ENCODE measurements around the gene HSF5. TPM values are rescaled to one million over a fixed set of nuclear protein-coding genes. Genes with fewer than 3 reads are reported as not detected.

Gene HSF5
- 1.5 and 1.6 TPM in 2 replicates for total RNA-seq

DNA sequence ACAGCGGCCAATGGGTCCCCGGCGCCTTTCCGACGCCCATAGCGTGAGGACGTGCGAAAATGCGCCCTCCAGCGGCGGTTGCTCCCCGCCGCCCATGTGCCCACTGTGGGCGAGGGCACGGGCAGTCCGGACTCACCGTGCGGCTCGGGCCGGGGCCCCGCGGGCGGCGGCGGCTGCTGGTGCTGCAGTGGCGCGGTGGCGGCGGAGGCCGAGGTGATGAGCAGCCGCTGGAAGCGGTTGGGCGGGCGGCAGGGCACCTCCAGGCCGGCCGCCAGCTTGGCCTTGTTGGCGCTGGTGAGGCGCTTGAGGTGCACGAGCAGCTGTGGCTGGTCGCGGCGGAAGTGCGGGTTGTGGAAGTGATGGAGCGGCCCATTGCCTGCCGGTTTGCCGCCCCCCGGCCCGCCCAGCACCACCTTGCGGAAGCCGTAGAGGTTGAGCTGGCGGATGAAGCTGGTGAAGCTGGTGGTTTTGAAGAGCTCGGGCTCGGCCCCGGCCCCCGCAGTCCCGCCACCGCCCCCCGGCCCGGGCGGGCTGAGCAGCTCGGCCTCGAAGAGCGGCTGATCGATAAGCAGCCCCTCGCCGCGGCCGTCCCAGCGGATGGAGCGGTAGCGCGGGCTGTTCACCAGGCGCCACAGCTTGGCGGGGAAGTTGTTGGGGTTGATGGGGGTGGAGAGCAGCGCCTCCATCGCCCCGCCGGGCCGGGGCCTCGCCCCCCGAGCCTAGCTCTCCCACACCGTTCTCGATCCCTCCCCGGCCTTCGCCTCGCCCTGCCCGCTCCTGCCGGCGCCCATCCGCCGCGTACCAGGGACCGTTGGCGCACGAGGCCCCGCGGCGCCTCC lies at the start of gene HSF5:
HSF5 (minus strand) TSS at position 820 of the 839 bp plus-strand sequence; CDS start at position 686, 134 bp downstream.
- peaks cover 7% of the 10 kb centered on the region for H3K4me1 Mint-ChIP-seq (ENCODE audit: low read depth)
- intact Hi-C loops (cut with micrococcal nuclease), result no loop called here
- H3K9me3 Mint-ChIP-seq, result no peaks in the 10 kb centered on the region
- no peak within 1 kb of the TSS for H3K4me3 Mint-ChIP-seq (ENCODE audit: low read depth)
- peak; percentile 67 for DNase-seq (ENCODE audit: low spot score)
- peaks cover 42% of the 10 kb centered on the region for H3K36me3 Mint-ChIP-seq (ENCODE audit: low read depth)
- H3K27me3 Mint-ChIP-seq (ENCODE audit: low read depth), result no peaks in the 10 kb centered on the region
- no peak within 1 kb of the TSS for H3K27ac Mint-ChIP-seq

DNA sequence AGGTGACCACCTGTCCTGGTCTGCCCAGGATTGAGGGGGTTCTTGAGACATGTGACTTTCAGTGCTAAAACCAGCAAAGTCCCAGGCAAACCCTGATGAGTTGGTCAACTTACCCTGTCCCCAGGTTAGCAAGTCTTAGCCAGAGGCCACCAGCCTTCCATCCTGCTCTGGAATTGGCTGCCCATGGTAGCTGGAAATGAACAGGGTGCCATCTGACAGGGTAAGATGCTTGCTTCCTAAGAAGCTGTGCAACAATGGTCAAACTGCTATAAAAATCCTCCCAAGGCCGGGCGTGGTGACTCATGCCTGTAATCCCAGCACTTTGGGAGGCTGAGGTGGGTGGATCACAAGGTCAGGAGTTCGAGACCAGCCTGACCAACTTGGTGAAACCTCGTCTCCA lies 49.1 kb upstream of the HSF5 start:
- Mint-ChIP-seq H3K9me3 (no peaks in the 10 kb centered on the region), H3K36me3 (ENCODE audit: low read depth) (no peaks in the 10 kb centered on the region), H3K27me3 (ENCODE audit: low read depth) (peaks cover 41% of the 10 kb centered on the region), H3K4me3 (ENCODE audit: low read depth) (no peak overlapping the region), H3K4me1 (ENCODE audit: low read depth) (no peaks in the 10 kb centered on the region), H3K27ac (no peak overlapping the region)
- no peak for DNase-seq (ENCODE audit: low spot score)
- intact Hi-C loops (cut with micrococcal nuclease), result no loop called here

DNA sequence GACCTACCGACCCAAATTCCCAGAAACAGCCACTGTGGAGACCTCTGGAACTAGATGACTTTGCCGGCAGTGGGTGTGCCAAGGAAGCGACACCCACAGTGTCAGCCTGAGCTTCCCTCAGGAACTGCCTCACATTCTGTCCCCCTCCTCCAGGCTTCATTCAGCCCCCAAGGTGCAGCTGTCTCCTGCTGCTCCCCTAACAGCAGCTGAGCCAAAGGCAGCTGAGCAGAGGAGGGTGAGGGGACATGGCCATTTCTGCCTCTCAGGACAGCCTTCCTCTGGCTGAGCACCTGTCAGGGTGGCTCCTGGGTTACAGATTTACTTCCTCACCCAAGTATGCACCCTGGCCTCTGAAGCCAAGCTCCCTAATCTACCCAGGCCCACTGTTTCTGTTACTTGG lies 48.3 kb upstream of the HSF5 start:
- H3K36me3 Mint-ChIP-seq (ENCODE audit: low read depth), result no peaks in the 10 kb centered on the region
- H3K9me3 Mint-ChIP-seq, result no peaks in the 10 kb centered on the region
- intact Hi-C loops (cut with micrococcal nuclease), result no loop called here

DNA sequence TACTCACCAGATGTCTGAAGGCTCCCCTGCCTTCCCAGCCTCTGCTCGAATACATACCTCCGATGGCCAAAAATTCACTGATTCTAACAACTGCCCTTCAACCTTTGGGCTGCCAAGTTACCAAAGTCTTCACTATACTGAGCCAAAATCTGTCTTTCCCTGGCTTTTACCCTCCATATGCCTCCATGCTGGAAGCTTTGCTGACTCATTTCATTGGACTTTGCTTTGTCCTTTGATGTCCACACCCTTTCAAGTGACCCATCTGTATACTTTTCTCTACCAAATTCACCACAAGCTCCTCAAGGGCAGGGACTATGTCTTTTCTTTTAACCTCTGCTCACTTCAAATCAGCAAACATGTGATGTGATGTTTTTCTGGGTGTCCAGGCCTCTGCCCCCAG lies 47.2 kb upstream of the HSF5 start:
- Mint-ChIP-seq H3K27me3 (ENCODE audit: low read depth) (peaks cover 48% of the 10 kb centered on the region), H3K4me3 (ENCODE audit: low read depth) (no peak overlapping the region), H3K36me3 (ENCODE audit: low read depth) (no peaks in the 10 kb centered on the region), H3K9me3 (no peaks in the 10 kb centered on the region), H3K27ac (no peak overlapping the region), H3K4me1 (ENCODE audit: low read depth) (no peaks in the 10 kb centered on the region)
- intact Hi-C loops (cut with micrococcal nuclease), result no loop called here
- no peak for DNase-seq (ENCODE audit: low spot score)

More for the DNA sequence above, 48.3 kb upstream of the HSF5 start:
- Mint-ChIP-seq H3K27me3 (ENCODE audit: low read depth) (peaks cover 43% of the 10 kb centered on the region), H3K4me1 (ENCODE audit: low read depth) (no peaks in the 10 kb centered on the region), H3K27ac (no peak overlapping the region), H3K4me3 (ENCODE audit: low read depth) (no peak overlapping the region)
- no peak for DNase-seq (ENCODE audit: low spot score)

DNA sequence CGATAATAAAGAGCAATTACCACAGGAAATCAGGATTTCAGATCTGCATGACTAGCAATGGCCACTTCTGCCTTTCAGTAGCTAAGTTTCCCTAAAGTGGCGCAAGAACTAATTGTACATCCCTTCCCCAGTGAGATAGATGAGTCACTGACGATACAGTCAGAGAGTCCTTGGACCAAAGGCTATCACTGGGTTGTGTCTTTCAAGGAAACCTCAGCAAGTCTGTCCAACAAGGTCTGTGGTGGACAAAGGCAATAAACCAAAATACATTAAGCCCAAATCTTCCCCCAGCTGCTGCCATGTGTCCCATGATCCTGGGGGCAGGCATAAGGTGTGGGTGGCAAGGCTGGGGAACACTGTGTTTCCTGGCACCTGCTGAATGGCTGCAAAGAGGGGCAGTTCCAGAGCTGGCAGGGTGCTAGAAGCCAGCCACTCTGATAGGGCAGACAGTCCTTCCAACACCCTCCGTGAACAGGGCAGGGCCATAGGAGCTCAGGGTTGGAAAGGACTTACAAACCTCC lies 46.8 kb upstream of the HSF5 start:
- no peak for DNase-seq (ENCODE audit: low spot score)
- Mint-ChIP-seq H3K27me3 (ENCODE audit: low read depth) (peaks cover 53% of the 10 kb centered on the region), H3K27ac (no peak overlapping the region), H3K36me3 (ENCODE audit: low read depth) (no peaks in the 10 kb centered on the region), H3K9me3 (no peaks in the 10 kb centered on the region), H3K4me1 (ENCODE audit: low read depth) (no peaks in the 10 kb centered on the region), H3K4me3 (ENCODE audit: low read depth) (no peak overlapping the region)
- intact Hi-C loops (cut with micrococcal nuclease), result loop anchor here (5.0 kb wide), 1 partner anchor 97 kb away; no protein-coding TSS in a partner anchor

GRCh38 chr17:58534331-58534730 lies 46.1 kb upstream of the HSF5 start:
- no peaks in the 10 kb centered on the region for H3K36me3 Mint-ChIP-seq (ENCODE audit: low read depth)
- H3K9me3 Mint-ChIP-seq, result no peaks in the 10 kb centered on the region
- intact Hi-C loops (cut with micrococcal nuclease), result loop anchor here (5.0 kb wide), 1 partner anchor 98 kb away; no protein-coding TSS in a partner anchor
- H3K4me1 Mint-ChIP-seq (ENCODE audit: low read depth), result no peaks in the 10 kb centered on the region
- H3K27me3 Mint-ChIP-seq (ENCODE audit: low read depth), result peaks cover 57% of the 10 kb centered on the region
- no peak overlapping the region for H3K27ac Mint-ChIP-seq
- H3K4me3 Mint-ChIP-seq (ENCODE audit: low read depth), result no peak overlapping the region
- no peak for DNase-seq (ENCODE audit: low spot score)

GRCh38 chr17:58533616-58534188 lies 45.5 kb upstream of the HSF5 start:
- no peaks in the 10 kb centered on the region for H3K36me3 Mint-ChIP-seq (ENCODE audit: low read depth)
- peaks cover 59% of the 10 kb centered on the region for H3K27me3 Mint-ChIP-seq (ENCODE audit: low read depth)
- no peaks in the 10 kb centered on the region for H3K9me3 Mint-ChIP-seq
- DNase-seq (ENCODE audit: low spot score), result no peak
- no peak overlapping the region for H3K27ac Mint-ChIP-seq
- intact Hi-C loops (cut with micrococcal nuclease), result loop anchor here (5.0 kb wide), 1 partner anchor 99 kb away; no protein-coding TSS in a partner anchor
- no peaks in the 10 kb centered on the region for H3K4me1 Mint-ChIP-seq (ENCODE audit: low read depth)
- H3K4me3 Mint-ChIP-seq (ENCODE audit: low read depth), result no peak overlapping the region

GRCh38 chr17:58532555-58532951 lies 44.3 kb upstream of the HSF5 start:
- Mint-ChIP-seq H3K9me3 (no peaks in the 10 kb centered on the region), H3K27ac (no peak overlapping the region), H3K4me1 (ENCODE audit: low read depth) (peaks cover 4% of the 10 kb centered on the region), H3K27me3 (ENCODE audit: low read depth) (peaks cover 57% of the 10 kb centered on the region), H3K4me3 (ENCODE audit: low read depth) (no peak overlapping the region), H3K36me3 (ENCODE audit: low read depth) (no peaks in the 10 kb centered on the region)
- DNase-seq (ENCODE audit: low spot score), result no peak
- intact Hi-C loops (cut with micrococcal nuclease), result loop anchor here (5.0 kb wide), 1 partner anchor 100 kb away; no protein-coding TSS in a partner anchor

- intact Hi-C loops (cut with micrococcal nuclease), result loop anchor here (5.0 kb wide), 1 partner anchor 100 kb away; no protein-coding TSS in a partner anchor
- H3K4me1 Mint-ChIP-seq (ENCODE audit: low read depth), result peaks cover 11% of the 10 kb centered on the region
- peak; percentile 62 for DNase-seq (ENCODE audit: low spot score)
- no peaks in the 10 kb centered on the region for H3K36me3 Mint-ChIP-seq (ENCODE audit: low read depth)
- peak overlapping the region; percentile 22 for H3K4me3 Mint-ChIP-seq (ENCODE audit: low read depth)
- peaks cover 56% of the 10 kb centered on the region for H3K27me3 Mint-ChIP-seq (ENCODE audit: low read depth)
- H3K9me3 Mint-ChIP-seq, result no peaks in the 10 kb centered on the region
- H3K27ac Mint-ChIP-seq, result no peak overlapping the region
Measured at GRCh38 chr17:58531661-58532554, 43.7 kb upstream of the HSF5 start.

- Mint-ChIP-seq H3K4me1 (ENCODE audit: low read depth) (peaks cover 15% of the 10 kb centered on the region), H3K27ac (no peak overlapping the region), H3K9me3 (no peaks in the 10 kb centered on the region), H3K36me3 (ENCODE audit: low read depth) (no peaks in the 10 kb centered on the region), H3K4me3 (ENCODE audit: low read depth) (peak overlapping the region; percentile 9), H3K27me3 (ENCODE audit: low read depth) (peaks cover 53% of the 10 kb centered on the region)
- no peak for DNase-seq (ENCODE audit: low spot score)
- intact Hi-C loops (cut with micrococcal nuclease), result loop anchor here (5.0 kb wide), 1 partner anchor 101 kb away; no protein-coding TSS in a partner anchor
Measured at GRCh38 chr17:58531122-58531521, 42.9 kb upstream of the HSF5 start.

DNA sequence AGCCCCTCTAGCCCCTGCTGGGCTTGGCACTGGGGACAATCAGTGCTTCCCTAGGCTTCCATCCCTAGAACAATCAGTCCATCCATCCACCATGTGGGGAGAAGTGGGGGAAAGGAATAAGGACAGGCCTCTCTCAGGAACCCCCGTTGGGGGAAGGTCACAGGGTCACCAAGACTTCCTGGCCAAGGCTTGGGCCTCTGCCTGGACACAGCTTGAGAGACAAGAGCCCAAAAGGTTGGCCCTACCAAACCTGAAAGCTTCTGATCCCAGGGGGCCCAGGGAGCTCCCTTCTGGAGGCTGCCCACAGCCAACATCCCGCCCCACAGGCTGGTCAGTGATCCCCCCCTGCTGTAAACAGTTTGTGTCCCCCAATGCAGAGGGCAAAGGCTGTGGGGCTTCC lies 42.4 kb upstream of the HSF5 start:
- DNase-seq (ENCODE audit: low spot score), result no peak
- intact Hi-C loops (cut with micrococcal nuclease), result loop anchor here (5.0 kb wide), 1 partner anchor 102 kb away; no protein-coding TSS in a partner anchor
- Mint-ChIP-seq H3K27ac (no peak overlapping the region), H3K27me3 (ENCODE audit: low read depth) (peaks cover 51% of the 10 kb centered on the region), H3K36me3 (ENCODE audit: low read depth) (no peaks in the 10 kb centered on the region), H3K4me3 (ENCODE audit: low read depth) (peak overlapping the region; percentile 9), H3K9me3 (no peaks in the 10 kb centered on the region), H3K4me1 (ENCODE audit: low read depth) (peaks cover 15% of the 10 kb centered on the region)

GRCh38 chr17:58529275-58529674 lies 41.1 kb upstream of the HSF5 start:
- intact Hi-C loops (cut with micrococcal nuclease), result no loop called here
- Mint-ChIP-seq H3K27me3 (ENCODE audit: low read depth) (peaks cover 40% of the 10 kb centered on the region), H3K4me3 (ENCODE audit: low read depth) (no peak overlapping the region), H3K4me1 (ENCODE audit: low read depth) (peaks cover 15% of the 10 kb centered on the region), H3K36me3 (ENCODE audit: low read depth) (no peaks in the 10 kb centered on the region), H3K27ac (no peak overlapping the region), H3K9me3 (no peaks in the 10 kb centered on the region)
- DNase-seq (ENCODE audit: low spot score), result no peak

Data from activated T-helper 2 cell treated with anti-CD3 and anti-CD28 coated beads, Interferon-gamma antibody, Interleukin-2, Interleukin-4, amounts not matched to agents 10 μg/mL and 5 μg/mL and 100 μg/mL, durations not matched to agents 14 hours and 24 hours and 36 hours (primary cell).